Femur (tissue), 1 donor: ENCODE results near the gene CFAP46.
"Not testable (repeated sequence)": the region's sequence is repeated elsewhere in the genome, so short reads cannot be mapped to it uniquely, and the experiment has no call there.

Source experiments
- DNase-seq: peaks from one replicate; pipeline ENCODE4 v3.0.0-alpha.2; 2017

Gene CFAP46

GRCh38 chr10:132926777-132927650 is 15.4 kb downstream of the CFAP46 start:
- no peak for DNase-seq

GRCh38 chr10:132926070-132926469 is 16.3 kb downstream of the CFAP46 start:
- DNase-seq: no peak

DNA sequence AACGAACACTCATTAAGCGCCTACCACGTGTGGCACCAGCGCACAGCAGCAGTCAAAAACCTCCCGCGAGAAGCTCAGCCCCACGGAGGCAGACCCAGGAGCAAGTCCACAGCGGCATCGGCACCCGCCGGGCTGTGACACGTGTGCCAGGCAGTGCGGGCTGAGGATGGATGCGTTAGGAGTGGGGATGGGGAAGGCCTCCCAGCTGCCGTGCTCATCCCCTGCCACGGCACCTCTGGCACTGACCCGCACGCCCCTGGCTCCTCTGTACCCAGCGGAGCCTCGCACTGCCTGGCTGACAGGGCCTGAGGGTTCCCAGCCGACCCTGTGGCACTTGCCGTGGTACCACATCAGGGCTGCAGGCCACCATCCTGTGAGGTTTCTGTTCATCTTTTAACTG is 16.8 kb downstream of the CFAP46 start:
- no peak for DNase-seq

DNA sequence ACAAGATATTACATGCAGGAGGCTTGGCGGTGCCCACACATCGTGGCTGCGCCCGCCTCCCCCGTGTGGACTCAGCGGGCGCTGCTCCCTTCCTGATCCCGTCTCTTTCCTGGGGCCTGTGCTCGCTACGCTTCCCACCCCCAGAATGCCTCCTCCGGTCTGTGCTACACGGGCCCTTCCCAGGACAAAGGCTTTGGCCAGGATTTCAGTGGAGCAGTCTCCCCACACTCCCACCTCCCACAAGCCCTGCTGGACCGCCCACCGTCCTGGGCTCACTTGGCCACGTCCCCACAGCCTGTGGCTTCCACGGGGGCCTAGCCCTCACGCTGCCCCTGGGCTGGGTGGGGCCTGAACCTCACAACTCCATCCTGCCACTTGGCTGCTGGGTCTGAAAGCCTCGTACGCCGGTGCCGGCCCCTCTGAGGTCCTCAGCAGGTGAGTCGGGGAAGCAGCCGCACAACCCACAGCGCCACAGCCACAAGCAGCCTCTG is 17.3 kb downstream of the CFAP46 start:
- no peak for DNase-seq

GRCh38 chr10:132924046-132924952 is 18.1 kb downstream of the CFAP46 start:
- DNase-seq: no peak

DNA sequence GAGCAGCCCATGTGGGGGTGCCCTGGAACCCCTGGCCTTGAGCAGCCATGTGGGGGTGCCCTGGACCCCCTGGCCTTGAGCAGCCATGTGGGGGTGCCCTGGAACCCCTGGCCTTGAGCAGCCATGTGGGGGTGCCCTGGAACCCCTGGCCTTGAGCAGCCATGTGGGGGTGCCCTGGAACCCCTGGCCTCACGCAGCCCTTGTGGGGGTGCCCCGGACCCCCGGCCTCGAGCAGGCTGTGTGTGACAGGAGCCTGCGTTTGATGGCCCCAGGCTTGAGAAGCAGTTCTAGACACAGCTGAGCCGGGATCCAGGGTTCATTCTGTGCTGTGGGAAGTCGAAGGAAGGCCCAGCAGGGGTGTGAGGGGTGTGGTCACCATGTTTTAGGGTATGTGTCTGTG is 19.0 kb downstream of the CFAP46 start:
- DNase-seq: not testable (repeated sequence)

GRCh38 chr10:132922872-132923271 is 19.5 kb downstream of the CFAP46 start:
- DNase-seq: no peak

DNA sequence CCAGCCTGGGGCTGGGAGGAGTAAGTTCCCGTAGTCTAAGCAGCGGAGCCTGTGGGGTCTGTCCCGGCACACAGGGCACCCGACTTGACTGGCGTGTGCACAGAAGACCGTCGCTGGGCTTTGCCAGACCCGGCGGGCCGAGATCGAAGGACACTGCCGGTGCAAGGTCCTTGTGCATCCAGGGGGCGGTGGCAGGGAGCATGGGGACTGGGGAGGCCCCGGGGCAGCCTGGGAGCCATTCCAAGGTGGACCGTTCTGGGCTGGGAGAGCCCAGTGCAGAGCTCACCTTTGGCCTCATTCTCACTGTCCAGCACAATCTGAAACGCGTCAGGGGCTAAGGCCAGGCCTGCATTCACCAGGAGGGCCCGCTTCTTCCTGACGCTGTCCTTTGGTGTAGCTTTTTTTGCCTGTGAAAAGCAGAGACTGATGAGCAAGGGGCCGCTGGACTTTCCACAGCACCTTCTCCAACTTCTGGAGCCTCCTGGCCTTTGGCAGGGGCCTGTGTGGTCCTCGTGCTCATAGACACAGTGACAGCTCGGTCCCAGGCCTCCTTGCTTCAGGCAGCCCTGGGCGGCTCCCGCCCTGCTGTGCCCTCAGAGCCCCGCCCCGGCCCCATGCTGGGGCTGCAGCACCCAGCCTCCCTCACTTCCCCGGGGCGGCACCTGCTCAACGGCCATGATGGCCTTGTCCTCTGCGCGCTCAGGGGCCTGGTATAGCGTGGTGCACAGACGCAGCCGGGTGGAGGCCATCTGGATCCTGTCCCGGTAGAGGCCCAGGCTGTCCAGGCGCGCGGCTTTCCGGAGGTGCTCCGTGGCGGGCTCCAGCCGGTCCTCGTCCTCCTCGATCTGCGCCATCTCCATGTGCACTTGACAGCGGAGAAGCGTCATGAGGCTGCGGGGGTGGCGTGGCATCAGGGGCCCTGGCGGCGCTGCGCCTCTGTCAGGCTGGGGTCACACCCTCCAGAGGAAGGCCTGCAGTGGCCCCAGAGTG is 20.3 kb downstream of the CFAP46 start:
- no peak for DNase-seq

GRCh38 chr10:132921086-132921485 is 21.3 kb downstream of the CFAP46 start:
- DNase-seq: no peak

- no peak for DNase-seq
These were observed 22.1 kb downstream of the CFAP46 start for GRCh38 chr10:132920101-132920925.

- no peak for DNase-seq
These were observed 22.8 kb downstream of the CFAP46 start for GRCh38 chr10:132919374-132920100.

DNA sequence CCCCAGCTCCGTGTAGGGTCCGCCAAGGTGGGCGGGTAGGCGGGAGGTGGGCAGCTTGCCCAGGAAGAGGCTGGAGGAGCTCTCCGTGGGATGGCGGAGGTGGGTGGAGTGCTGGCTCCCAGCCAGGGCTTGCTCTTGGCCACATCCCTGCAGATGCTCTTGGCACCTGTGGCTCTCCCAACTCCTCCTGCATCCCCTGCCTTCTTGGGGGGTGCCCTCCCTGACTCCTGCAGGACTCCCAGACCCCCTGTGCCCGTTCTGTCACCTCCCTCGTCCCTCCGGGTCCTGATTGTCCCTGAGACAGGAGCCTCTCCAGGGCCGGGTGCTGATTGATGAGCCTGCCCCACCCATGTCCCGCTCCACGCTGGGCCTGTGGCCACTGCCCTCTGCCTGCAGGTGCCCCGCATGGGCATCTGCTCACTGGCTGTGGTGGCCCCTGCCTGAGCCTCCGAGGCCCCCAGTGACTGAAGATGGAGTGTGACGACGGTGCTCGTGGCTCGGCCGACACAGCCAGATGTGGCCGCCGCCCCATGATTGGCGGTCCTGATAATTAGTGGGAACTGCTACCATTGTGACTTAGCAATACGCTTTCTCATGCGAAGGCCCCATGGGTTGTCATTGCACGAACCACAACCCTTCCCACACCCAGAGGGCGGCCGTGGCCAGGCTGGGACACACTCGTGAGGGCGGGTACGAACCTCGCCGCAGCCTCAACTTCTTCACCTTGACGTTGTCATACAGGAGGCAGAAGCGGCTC is 23.6 kb downstream of the CFAP46 start:
- DNase-seq: no peak

- no peak for DNase-seq
These were observed 24.1 kb downstream of the CFAP46 start for GRCh38 chr10:132918264-132918616.

DNA sequence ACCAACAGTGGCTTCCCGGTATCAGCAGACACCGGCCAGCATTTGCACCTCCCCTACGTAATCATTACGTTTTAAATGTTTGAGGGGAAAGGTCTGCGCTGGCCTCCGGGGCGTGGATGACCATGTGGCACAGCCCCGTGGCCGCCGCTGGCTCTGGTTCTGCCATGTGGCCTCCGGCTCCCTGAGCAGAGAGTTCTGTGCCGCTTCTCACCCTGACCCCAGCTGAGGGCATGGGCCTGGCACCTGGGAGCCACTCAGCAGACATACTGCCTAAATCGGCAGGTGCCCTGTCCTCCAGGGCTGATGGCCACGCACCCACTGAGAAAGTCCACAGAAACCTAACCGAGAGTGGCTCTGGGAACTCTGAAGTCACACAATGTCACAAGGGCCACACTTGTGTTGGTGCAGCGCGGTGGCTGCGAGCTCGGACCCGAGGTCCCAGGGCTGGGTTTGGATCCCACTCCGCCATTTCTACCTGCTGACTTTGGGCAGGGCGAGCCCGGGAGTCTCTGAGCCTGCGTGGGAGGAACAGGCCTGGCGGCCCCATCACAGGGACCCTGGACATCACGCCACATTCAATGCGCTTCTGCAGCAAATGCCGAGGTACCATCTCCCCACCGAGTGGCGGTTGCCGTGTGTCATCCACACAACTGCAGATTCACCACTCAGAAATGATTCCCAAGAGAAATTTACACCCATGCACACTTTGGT is 25.3 kb downstream of the CFAP46 start:
- no peak for DNase-seq

- no peak for DNase-seq
These were observed 25.9 kb downstream of the CFAP46 start for GRCh38 chr10:132916421-132916841.

DNA sequence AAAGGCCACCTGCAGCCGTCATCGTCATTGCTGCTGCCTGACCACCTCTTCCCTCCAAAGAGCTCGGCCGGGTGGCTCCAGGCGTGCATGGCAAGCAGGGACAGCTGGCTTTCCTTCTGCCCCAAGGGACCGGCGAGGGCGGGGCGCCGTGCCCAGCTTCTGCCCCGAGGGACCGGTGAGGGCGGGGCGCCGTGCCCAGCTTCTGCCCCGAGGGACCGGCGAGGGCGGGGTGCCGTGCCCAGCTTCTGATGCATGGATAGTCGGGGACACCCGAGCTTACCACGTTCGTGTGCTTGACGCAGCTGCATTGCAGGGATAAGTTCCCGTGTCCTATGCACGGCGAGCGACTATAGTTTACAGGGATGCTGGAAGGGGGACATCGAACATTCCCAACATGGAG is 27.0 kb downstream of the CFAP46 start:
- no peak for DNase-seq

- no peak for DNase-seq
These were observed 27.6 kb downstream of the CFAP46 start for GRCh38 chr10:132914732-132915131.

GRCh38 chr10:132913559-132914115 is 28.7 kb downstream of the CFAP46 start:
- no peak for DNase-seq
